A673 (cell line): ENCODE results near the gene DDB1.

ENCODE experiments used
- EZH2 ChIP-seq: fragments of 200-600 bp; sonication (generic); IDR thresholded peaks from 2 replicates; pipeline ENCODE4 v1.6.1; 2017; ENCODE audit warnings: borderline replicate concordance, low read depth, mild to moderate bottlenecking, mixed read lengths, antibody characterized with exemption, low read length; ENCODE audit not compliant: poor library complexity, severe bottlenecking
- TF ChIP-seq, protein P1 (sequence below): fragments of 300-800, 200-600 bp; sonication (generic); conservative IDR thresholded peaks from 2 replicates; pipeline ENCODE4 v1.5.1; 2017; ENCODE audit warnings: low read depth, mild to moderate bottlenecking, antibody characterized with exemption, low read length, moderate library complexity, mixed read lengths

DNA sequence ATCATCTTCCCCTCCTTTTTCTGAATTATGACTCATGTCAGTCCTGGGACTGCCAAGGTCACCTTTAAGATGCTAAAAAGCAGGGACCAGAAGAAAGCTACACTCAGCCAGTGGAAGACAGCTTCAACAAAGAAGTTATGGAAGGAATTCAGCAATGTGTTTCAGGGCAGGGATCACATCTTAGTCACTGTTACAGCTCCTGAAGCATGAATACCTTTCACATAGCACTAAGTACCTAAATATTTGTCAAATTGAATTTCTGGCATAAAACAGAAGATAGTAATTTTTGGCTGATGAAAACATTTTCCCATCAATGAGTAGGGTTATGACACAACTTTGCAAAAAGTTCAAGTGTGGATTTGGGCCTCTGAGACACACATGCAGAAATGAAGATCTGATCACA lies 5.2 kb downstream of the DDB1 start:
- TF ChIP-seq, protein P1, sequence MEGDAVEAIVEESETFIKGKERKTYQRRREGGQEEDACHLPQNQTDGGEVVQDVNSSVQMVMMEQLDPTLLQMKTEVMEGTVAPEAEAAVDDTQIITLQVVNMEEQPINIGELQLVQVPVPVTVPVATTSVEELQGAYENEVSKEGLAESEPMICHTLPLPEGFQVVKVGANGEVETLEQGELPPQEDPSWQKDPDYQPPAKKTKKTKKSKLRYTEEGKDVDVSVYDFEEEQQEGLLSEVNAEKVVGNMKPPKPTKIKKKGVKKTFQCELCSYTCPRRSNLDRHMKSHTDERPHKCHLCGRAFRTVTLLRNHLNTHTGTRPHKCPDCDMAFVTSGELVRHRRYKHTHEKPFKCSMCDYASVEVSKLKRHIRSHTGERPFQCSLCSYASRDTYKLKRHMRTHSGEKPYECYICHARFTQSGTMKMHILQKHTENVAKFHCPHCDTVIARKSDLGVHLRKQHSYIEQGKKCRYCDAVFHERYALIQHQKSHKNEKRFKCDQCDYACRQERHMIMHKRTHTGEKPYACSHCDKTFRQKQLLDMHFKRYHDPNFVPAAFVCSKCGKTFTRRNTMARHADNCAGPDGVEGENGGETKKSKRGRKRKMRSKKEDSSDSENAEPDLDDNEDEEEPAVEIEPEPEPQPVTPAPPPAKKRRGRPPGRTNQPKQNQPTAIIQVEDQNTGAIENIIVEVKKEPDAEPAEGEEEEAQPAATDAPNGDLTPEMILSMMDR, result no peak
- TF ChIP-seq EZH2, result no peak
